Measurements from ENCODE around the gene PHETA1.
"Not testable (repeated sequence)": the region's sequence is repeated elsewhere in the genome, so short reads cannot be mapped to it uniquely, and the experiment has no call there.

PHETA1 gene

GRCh38 chr12:111347891-111348644, 20.8 kb downstream of the PHETA1 start:
- no peak for DNase-seq

GRCh38 chr12:111344254-111344875, 24.5 kb downstream of the PHETA1 start:
- DNase-seq = no peak

GRCh38 chr12:111343181-111343580, 25.7 kb downstream of the PHETA1 start:
- no peak for DNase-seq

GRCh38 chr12:111342376-111342775, 26.5 kb downstream of the PHETA1 start:
- DNase-seq = no peak

GRCh38 chr12:111341426-111342065, 27.3 kb downstream of the PHETA1 start:
- no peak for DNase-seq

GRCh38 chr12:111340680-111341079, 28.2 kb downstream of the PHETA1 start:
- DNase-seq = not testable (repeated sequence)

- DNase-seq = no peak
These were observed 28.7 kb downstream of the PHETA1 start for GRCh38 chr12:111340231-111340630.

GRCh38 chr12:111339321-111339938, 29.5 kb downstream of the PHETA1 start:
- DNase-seq = no peak

GRCh38 chr12:111338096-111338495, 30.8 kb downstream of the PHETA1 start:
- DNase-seq = no peak

GRCh38 chr12:111337371-111337770, 31.5 kb downstream of the PHETA1 start:
- no peak for DNase-seq

GRCh38 chr12:111336411-111336810, 32.5 kb downstream of the PHETA1 start:
- not testable (repeated sequence) for DNase-seq

- no peak for DNase-seq
These were observed 33.1 kb downstream of the PHETA1 start for GRCh38 chr12:111335811-111336210.

GRCh38 chr12:111335301-111335700, 33.6 kb downstream of the PHETA1 start:
- not testable (repeated sequence) for DNase-seq

- DNase-seq = no peak
These were observed 34.4 kb downstream of the PHETA1 start for GRCh38 chr12:111334393-111334915.

- DNase-seq = peak; percentile 53
These were observed 37.8 kb downstream of the PHETA1 start for GRCh38 chr12:111330800-111331752.

- DNase-seq = no peak
These were observed 40.8 kb downstream of the PHETA1 start for GRCh38 chr12:111328138-111328537.

- DNase-seq = no peak
These were observed 41.4 kb downstream of the PHETA1 start for GRCh38 chr12:111327474-111327873.

- no peak for DNase-seq
These were observed 46.3 kb downstream of the PHETA1 start for GRCh38 chr12:111322336-111323250.

- DNase-seq = no peak
These were observed 47.6 kb downstream of the PHETA1 start for GRCh38 chr12:111321317-111321716.

- DNase-seq = no peak
These were observed 48.4 kb downstream of the PHETA1 start for GRCh38 chr12:111320258-111321050.
